Endothelial cell of umbilical vein (primary cell): ENCODE data around the gene PSMD9. TPM values are rescaled to one million over a fixed set of nuclear protein-coding genes. Genes with fewer than 3 reads are reported as not detected.

Source experiments
- BruUV-seq: library from RNA; stranded (reverse); fragments of 400-500 nt; replicated peaks from 2 replicates; lab custom pipeline; 2021; lab: Mats Ljungman, UMichigan
- CTCF ChIA-PET: fragments of 300-600, 350-600 bp; sonication (Branson Sonifier 250); formaldehyde crosslinking; loops from one replicate; lab custom pipeline; 2021; ENCODE audit warnings: antibody characterized with exemption, inconsistent platforms; lab: Charles Lee
- POLR2A ChIA-PET: fragments of 300-600, 350-600 bp; sonication (Branson Sonifier 250); formaldehyde crosslinking; loops from one replicate; lab custom pipeline; 2021; ENCODE audit warnings: antibody characterized with exemption, inconsistent platforms; lab: Charles Lee
- DNase-seq: peaks from one replicate; pipeline ENCODE4 v3.0.0-alpha.2; 2011; ENCODE audit warnings: low read depth, low spot score
- FAIRE-seq: peaks from 2 replicates; lab custom pipeline; 2011; peaks lifted over from hg19 to GRCh38; lab: Jason Lieb, UNC
- H2AFZ ChIP-seq: 2 replicates; pipeline ENCODE4 v1.6.0; 2012; ENCODE audit warnings: low read depth, low read length, control low read depth, inconsistent platforms
- H3K27ac ChIP-seq: 2 replicates; pipeline ENCODE4 v1.5.1; 2011; ENCODE audit warnings: low read depth, mild to moderate bottlenecking, control low read depth, low read length, moderate library complexity; ENCODE audit not compliant: insufficient read depth
- H3K27me3 ChIP-seq, 2 experiments: 2 replicates each; pipeline versions ENCODE4 v1.6.0 to v1.6.1; 2011; ENCODE audit warnings: low read length in 2 of 2, mixed read lengths in 1 of 2; ENCODE audit not compliant: control insufficient read depth in 2 of 2, insufficient read depth in 2 of 2
- H3K36me3 ChIP-seq, 2 experiments: 2 replicates in 1 of 2; 3 replicates in 1 of 2; pipeline ENCODE4 v1.5.1; 2011; ENCODE audit warnings: low read length in 2 of 2, mild to moderate bottlenecking in 1 of 2, moderate library complexity in 1 of 2; ENCODE audit not compliant: control insufficient read depth in 2 of 2, insufficient read depth in 2 of 2; ENCODE audit errors: extremely low read depth in 1 of 2
- H3K4me1 ChIP-seq: 3 replicates; pipeline ENCODE4 v1.5.1; 2011; ENCODE audit warnings: mild to moderate bottlenecking, low read length; ENCODE audit not compliant: control insufficient read depth, insufficient read depth; ENCODE audit errors: extremely low read depth
- H3K4me2 ChIP-seq: 2 replicates; pipeline ENCODE4 v1.6.1; 2011; ENCODE audit warnings: low read length, control low read depth, mixed read lengths; ENCODE audit not compliant: insufficient read depth
- H3K4me3 ChIP-seq, 3 experiments: fragments of 200-600 bp in 1 of 3; sonication (generic), shearing (Covaris generic) in 1 of 3; replicated peaks in 1 of 3; 2 replicates each; pipeline ENCODE4 v1.5.1; 2011 to 2016; ENCODE audit warnings: control low read depth in 3 of 3, low read length in 3 of 3, mild to moderate bottlenecking in 2 of 3, inconsistent platforms in 1 of 3, low read depth in 1 of 3, moderate library complexity in 1 of 3; ENCODE audit not compliant: insufficient read depth in 1 of 3
- H3K79me2 ChIP-seq: 2 replicates; pipeline ENCODE4 v1.6.0; 2012; ENCODE audit warnings: low read length, inconsistent platforms; ENCODE audit not compliant: control insufficient read depth, insufficient read depth
- H3K9ac ChIP-seq: replicated peaks from 2 replicates; pipeline ENCODE3; 2011; ENCODE audit warnings: low read length, control low read depth; ENCODE audit not compliant: insufficient read depth; ENCODE audit errors: extremely low read depth
- H3K9me1 ChIP-seq: replicated peaks from 3 replicates; pipeline ENCODE4 v1.6.0; 2011; ENCODE audit warnings: mild to moderate bottlenecking, low read length; ENCODE audit not compliant: control insufficient read depth, insufficient read depth; ENCODE audit errors: extremely low read depth
- H3K9me3 ChIP-seq: replicated peaks from 2 replicates; pipeline ENCODE4 v1.5.1; 2012; ENCODE audit warnings: low read length, inconsistent platforms; ENCODE audit not compliant: control insufficient read depth, insufficient read depth
- H4K20me1 ChIP-seq: replicated peaks from 2 replicates; pipeline ENCODE3; 2011; ENCODE audit warnings: mild to moderate bottlenecking, low read length; ENCODE audit not compliant: control insufficient read depth, insufficient read depth; ENCODE audit errors: extremely low read depth
- EZH2 ChIP-seq: IDR thresholded peaks from 2 replicates; pipeline ENCODE4 v1.6.1; 2012; ENCODE audit warnings: borderline replicate concordance, low read depth, mild to moderate bottlenecking, moderate library complexity, low read length, inconsistent platforms; ENCODE audit not compliant: severe bottlenecking
- FOS ChIP-seq: IDR thresholded peaks from 2 replicates; pipeline ENCODE4 v1.6.1; 2011; ENCODE audit warnings: mild to moderate bottlenecking, low read length, moderate library complexity, borderline replicate concordance; ENCODE audit not compliant: insufficient read depth
- GATA2 ChIP-seq: IDR thresholded peaks from 2 replicates; pipeline ENCODE4 v1.7.0; 2011; ENCODE audit warnings: low read depth, mild to moderate bottlenecking, moderate library complexity, mixed read lengths, low read length; ENCODE audit not compliant: insufficient read length, insufficient read depth
- JUN ChIP-seq: IDR thresholded peaks from 2 replicates; pipeline ENCODE4 v1.6.1; 2011; ENCODE audit warnings: borderline replicate concordance, low read depth; ENCODE audit not compliant: insufficient read length, insufficient read depth
- MYC ChIP-seq: IDR thresholded peaks from one replicate; pipeline ENCODE4 v1.6.1; 2011; ENCODE audit warnings: mild to moderate bottlenecking, low read depth, low read length
- POLR2A ChIP-seq: IDR thresholded peaks from 2 replicates; pipeline ENCODE4 v1.6.1; 2012; ENCODE audit warnings: low read depth, mild to moderate bottlenecking, control low read depth, low read length
- POLR2AphosphoS5 ChIP-seq: IDR thresholded peaks from 2 replicates; pipeline ENCODE4 v1.6.1; 2012; ENCODE audit warnings: low read depth, mild to moderate bottlenecking, control low read depth, low read length, moderate library complexity; ENCODE audit not compliant: insufficient read depth
- dilution Hi-C: fragments of 300-500 bp; cut with MboI; formaldehyde crosslinking; loops from one replicate; pipeline ENCODE4 v1.15.0; 2019; ENCODE audit warnings: low sequenced_read_pairs; ENCODE audit not compliant: extremely low pct_ligation_motif_present
- intact Hi-C: fragments of 100-400 bp; cut with micrococcal nuclease; formaldehyde crosslinking; loops from one replicate; pipeline ENCODE4 v1.10.0; 2022
- polyA plus RNA-seq, 4 experiments: library from polyadenylated mRNA; depleted of rRNA in 3 of 4; stranded (reverse) in 3 of 4; unstranded in 1 of 4; fragments of >200 nt; gene quantifications; 2 replicates each; pipeline versions ENCODE4 v1.2.1 to v1.2.3, GENCODE V29; 2011 to 2012; ENCODE audit warnings: missing spikeins in 1 of 4
- total RNA-seq: library from RNA; stranded (reverse); gene quantifications from 2 replicates; pipeline ENCODE4 v1.2.3, GENCODE V29; 2021
- TF ChIP-seq, protein P1 (sequence below), 2 donors: IDR thresholded peaks; 1 replicate in 1 of 2; 2 replicates in 1 of 2; pipeline ENCODE4 v1.5.1; 2011; ENCODE audit warnings: low read length in 2 of 2, mild to moderate bottlenecking in 2 of 2, moderate library complexity in 2 of 2, control low read depth in 1 of 2, inconsistent platforms in 1 of 2, low read depth in 1 of 2; ENCODE audit not compliant: insufficient read depth in 1 of 2; ENCODE audit errors: extremely low read depth in 1 of 2
- TF ChIP-seq, protein P2 (sequence below): IDR thresholded peaks from 2 replicates; pipeline ENCODE4 v1.6.1; 2011; ENCODE audit not compliant: insufficient read depth, insufficient read length

Gene PSMD9
- total and polyA plus RNA-seq, 2 donors (not counting 3 experiments of a cell fraction or from before 2014, with no cell fraction given), result 69.2 to 118 TPM

- no TSS peak for BruUV-seq
- no peaks in the 10 kb centered on the region for H3K27me3 ChIP-seq
- no peak overlapping the region for H3K9ac ChIP-seq
- H3K9me3 ChIP-seq, result no peaks in the 10 kb centered on the region
- H2AFZ ChIP-seq, result no peak overlapping the region
- intact Hi-C loops, result no loop called here
- no peak for TF ChIP-seq MYC
- TF ChIP-seq POLR2A, result no peak
- TF ChIP-seq POLR2AphosphoS5, result no peak
- TF ChIP-seq FOS, result no peak
- TF ChIP-seq, protein P1, sequence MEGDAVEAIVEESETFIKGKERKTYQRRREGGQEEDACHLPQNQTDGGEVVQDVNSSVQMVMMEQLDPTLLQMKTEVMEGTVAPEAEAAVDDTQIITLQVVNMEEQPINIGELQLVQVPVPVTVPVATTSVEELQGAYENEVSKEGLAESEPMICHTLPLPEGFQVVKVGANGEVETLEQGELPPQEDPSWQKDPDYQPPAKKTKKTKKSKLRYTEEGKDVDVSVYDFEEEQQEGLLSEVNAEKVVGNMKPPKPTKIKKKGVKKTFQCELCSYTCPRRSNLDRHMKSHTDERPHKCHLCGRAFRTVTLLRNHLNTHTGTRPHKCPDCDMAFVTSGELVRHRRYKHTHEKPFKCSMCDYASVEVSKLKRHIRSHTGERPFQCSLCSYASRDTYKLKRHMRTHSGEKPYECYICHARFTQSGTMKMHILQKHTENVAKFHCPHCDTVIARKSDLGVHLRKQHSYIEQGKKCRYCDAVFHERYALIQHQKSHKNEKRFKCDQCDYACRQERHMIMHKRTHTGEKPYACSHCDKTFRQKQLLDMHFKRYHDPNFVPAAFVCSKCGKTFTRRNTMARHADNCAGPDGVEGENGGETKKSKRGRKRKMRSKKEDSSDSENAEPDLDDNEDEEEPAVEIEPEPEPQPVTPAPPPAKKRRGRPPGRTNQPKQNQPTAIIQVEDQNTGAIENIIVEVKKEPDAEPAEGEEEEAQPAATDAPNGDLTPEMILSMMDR (IDR thresholded peaks at IDR 0.05; ENCODE audit: extremely low read depth in 1 of 2, insufficient read depth in 1 of 2, low read depth in 1 of 2, low read length in 2 of 2), result no peak
- no peak for TF ChIP-seq JUN
- TF ChIP-seq EZH2, result no peak
- TF ChIP-seq GATA2, result no peak
- TF ChIP-seq, protein P2, sequence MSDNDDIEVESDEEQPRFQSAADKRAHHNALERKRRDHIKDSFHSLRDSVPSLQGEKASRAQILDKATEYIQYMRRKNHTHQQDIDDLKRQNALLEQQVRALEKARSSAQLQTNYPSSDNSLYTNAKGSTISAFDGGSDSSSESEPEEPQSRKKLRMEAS, result no peak
- H3K4me3 ChIP-seq, result no peak overlapping the region
- POLR2A ChIA-PET, result interaction anchor here (0.6 kb wide), 1 partner anchor 1753 kb away, joined by 3 read pairs; no protein-coding TSS in a partner anchor
- no peaks in the 10 kb centered on the region for H3K9me1 ChIP-seq
- dilution Hi-C loops, result no loop called here
- CTCF ChIA-PET, result no interaction called here
- DNase-seq, result no peak
- no peaks in the 10 kb centered on the region for H3K36me3 ChIP-seq
- H3K4me1 ChIP-seq, result no peaks in the 10 kb centered on the region
- FAIRE-seq, result no peak
- H3K27ac ChIP-seq, result no peak overlapping the region
- H3K4me2 ChIP-seq, result no peak overlapping the region
- no peaks in the 10 kb centered on the region for H3K79me2 ChIP-seq
- H4K20me1 ChIP-seq, result no peaks in the 10 kb centered on the region
Measured at GRCh38 chr12:121939992-121940766, 51.6 kb downstream of the PSMD9 start.
